D721Med (cell line): Measurements from ENCODE around the gene UGCG.
"Not testable (repeated sequence)": the region's sequence is repeated elsewhere in the genome, so short reads cannot be mapped to it uniquely, and the experiment has no call there.

Experiments used
- DNase-seq: peaks from one replicate; pipeline ENCODE4 v3.0.0; 2011; ENCODE audit warnings: low spot score; ENCODE audit not compliant: insufficient read length
- FAIRE-seq: peaks from 2 replicates; lab custom pipeline; 2011; peaks lifted over from hg19 to GRCh38; lab: Jason Lieb, UNC
- TF ChIP-seq, protein P1 (sequence below): IDR thresholded peaks from 2 replicates; pipeline ENCODE4 v1.5.1; 2012; ENCODE audit warnings: mild to moderate bottlenecking, control low read depth; ENCODE audit not compliant: insufficient read depth; ENCODE audit errors: missing control alignments

UGCG gene

DNA sequence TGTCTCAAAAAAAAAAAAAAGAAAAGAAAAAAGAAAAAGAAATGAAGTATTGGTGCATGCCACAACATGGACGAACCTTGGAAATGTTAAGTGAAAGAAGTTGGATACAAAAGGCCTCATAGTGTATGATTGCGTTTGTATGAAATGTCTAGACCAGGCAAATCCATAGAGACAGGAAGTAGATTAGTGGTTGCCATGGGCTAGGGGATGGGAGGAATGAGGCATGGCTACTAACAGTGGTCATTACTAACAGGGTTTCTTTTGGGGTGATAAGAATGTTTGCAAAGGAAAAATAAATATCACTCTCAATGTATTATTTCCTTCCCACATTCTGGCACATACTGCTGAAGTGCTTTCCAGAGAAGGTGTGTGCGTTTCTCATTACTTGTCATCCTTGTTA, 44.1 kb downstream of the UGCG start:
- DNase-seq (no peak), FAIRE-seq (no peak)
- TF ChIP-seq, protein P1, sequence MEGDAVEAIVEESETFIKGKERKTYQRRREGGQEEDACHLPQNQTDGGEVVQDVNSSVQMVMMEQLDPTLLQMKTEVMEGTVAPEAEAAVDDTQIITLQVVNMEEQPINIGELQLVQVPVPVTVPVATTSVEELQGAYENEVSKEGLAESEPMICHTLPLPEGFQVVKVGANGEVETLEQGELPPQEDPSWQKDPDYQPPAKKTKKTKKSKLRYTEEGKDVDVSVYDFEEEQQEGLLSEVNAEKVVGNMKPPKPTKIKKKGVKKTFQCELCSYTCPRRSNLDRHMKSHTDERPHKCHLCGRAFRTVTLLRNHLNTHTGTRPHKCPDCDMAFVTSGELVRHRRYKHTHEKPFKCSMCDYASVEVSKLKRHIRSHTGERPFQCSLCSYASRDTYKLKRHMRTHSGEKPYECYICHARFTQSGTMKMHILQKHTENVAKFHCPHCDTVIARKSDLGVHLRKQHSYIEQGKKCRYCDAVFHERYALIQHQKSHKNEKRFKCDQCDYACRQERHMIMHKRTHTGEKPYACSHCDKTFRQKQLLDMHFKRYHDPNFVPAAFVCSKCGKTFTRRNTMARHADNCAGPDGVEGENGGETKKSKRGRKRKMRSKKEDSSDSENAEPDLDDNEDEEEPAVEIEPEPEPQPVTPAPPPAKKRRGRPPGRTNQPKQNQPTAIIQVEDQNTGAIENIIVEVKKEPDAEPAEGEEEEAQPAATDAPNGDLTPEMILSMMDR = no peak

DNA sequence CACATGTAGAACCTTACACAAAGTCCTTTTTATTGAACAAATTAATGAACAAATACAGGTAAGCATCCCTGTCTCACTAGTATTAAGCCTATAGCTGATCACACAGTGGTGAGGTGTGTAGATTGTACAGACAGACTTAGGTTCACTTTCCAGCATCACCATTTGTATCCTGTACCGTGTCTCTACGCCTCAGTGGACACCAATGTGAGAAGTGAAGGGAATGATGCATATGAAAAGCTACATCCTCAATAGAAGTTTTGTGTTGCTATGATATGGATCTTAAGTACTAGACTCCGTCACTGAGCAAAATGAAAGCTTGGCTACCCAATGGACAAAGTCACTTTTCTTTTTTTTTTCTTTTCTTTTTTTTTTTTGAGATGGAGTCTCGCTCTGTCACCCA, 46.6 kb downstream of the UGCG start:
- no peak for DNase-seq
- FAIRE-seq = no peak
- TF ChIP-seq, protein P1 = no peak

GRCh38 chr9:111943746-111944145, 47.1 kb downstream of the UGCG start:
- TF ChIP-seq, protein P1 = no peak
- FAIRE-seq = no peak
- DNase-seq = no peak

DNA sequence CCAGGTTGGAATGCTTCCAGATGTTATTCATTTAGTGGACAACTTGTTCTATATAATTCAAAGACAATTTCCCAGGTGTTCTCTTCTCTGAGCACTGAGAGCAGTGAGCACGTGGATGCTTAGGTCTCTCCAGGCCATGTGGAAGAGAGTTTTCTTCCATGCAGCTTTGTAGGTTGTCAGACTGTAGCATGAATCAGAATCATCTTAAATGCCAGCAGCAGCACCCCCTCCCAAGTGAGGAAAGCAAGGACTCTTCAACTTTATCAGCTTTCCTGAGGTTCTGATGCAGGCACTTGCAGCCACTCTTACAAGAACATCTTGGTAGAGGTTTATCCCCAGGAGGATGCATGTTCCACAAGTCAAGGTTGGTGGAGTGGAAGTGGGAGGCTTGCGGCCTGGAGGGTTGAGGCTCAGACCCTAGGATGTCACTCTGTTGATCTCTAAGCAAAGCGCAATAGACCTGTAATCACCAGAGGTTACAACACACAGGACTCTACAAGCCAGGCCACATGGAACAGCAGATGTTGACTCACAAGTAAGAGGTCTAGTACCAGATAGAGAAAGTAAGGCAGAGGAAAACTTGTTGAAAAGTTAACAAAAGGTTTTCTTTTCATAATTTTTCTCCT, 47.7 kb downstream of the UGCG start:
- DNase-seq = no peak

DNA sequence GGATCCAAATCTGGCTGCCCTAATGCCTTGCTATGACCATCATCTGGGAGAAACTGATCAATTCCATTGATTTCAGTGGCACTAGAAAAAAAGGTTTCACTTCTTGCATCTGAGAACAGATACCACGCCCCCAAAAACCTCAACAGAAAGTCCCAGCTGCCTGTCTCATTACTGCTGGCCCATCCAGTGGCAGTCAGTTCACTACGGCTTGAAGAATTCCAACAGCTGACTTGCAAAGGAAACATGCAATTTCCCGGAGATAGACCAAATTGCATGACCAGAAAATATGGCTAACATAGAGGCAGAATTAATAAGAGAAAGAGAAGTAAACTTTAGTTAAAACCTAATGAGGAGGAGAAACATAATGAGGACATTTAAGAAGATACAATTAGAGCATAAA, 48.6 kb downstream of the UGCG start:
- DNase-seq = no peak
- TF ChIP-seq, protein P1 = no peak
- FAIRE-seq = no peak

More for the DNA sequence above, 47.7 kb downstream of the UGCG start:
- TF ChIP-seq, protein P1 = no peak
- FAIRE-seq = no peak

DNA sequence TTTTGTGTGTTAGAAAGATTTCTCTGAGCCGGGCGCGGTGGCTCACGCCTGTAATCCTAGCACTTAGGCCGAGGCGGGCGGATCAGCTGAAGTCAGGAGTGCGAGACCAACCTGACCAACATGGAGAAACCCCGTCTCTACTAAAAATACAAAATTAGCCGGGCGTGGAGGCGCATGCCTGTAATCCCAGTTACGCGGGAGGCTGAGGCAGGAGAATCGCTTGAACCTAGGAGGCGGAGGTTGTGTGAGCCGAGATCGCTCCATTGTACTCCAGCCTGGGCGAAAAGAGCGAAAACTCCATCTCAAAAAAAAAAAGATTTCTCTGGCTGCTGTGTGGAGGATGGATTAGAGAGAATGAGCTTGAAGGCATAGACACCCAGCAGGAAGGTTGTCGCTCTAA, 51.5 kb downstream of the UGCG start:
- not testable (repeated sequence) for FAIRE-seq, DNase-seq

- TF ChIP-seq, protein P1 = no peak
- DNase-seq (no peak), FAIRE-seq (no peak)
Observed at GRCh38 chr9:111948951-111949350, 52.3 kb downstream of the UGCG start.
